Heart left ventricle (tissue), 16 donors: ENCODE results near the gene ZNF35. TPM values are rescaled to one million over a fixed set of nuclear protein-coding genes. Genes with fewer than 3 reads are reported as not detected.
A peak's percentile ranks its signal among the peaks of the same experiment; 100 is the strongest.

Experiments used
- ATAC-seq, 4 donors: fragments of 200-7000 bp; cut with Tn5 transposase; one replicate each; pipeline ENCODE4 v1.9.1; 2020 to 2022; ENCODE audit warnings: moderate library complexity in 4 of 4, mild to moderate bottlenecking in 3 of 4, moderate number of reproducible peaks in 1 of 4
- DNase-seq, 5 donors: peaks; one replicate each; pipeline ENCODE4 v3.0.0-alpha.2; 2020
- H3K27ac ChIP-seq, 12 donors: fragments of 200-600 bp; sonication (generic) in 4 of 12; one replicate each; pipeline versions ENCODE4 v1.5.0 to v1.8.0; 2016 to 2022; ENCODE audit warnings: mild to moderate bottlenecking in 2 of 12
- H3K27me3 ChIP-seq, 9 donors: fragments of 200-600 bp; sonication (generic) in 2 of 9; one replicate each; pipeline versions ENCODE4 v1.5.1 to v1.8.0; 2016 to 2022; ENCODE audit warnings: mild to moderate bottlenecking in 3 of 9
- H3K36me3 ChIP-seq, 9 donors: fragments of 200-600 bp; sonication (generic) in 2 of 9; one replicate each; pipeline versions ENCODE4 v1.5.0 to v1.8.0; 2018 to 2022; ENCODE audit warnings: mild to moderate bottlenecking in 2 of 9
- H3K4me1 ChIP-seq, 12 donors: fragments of 200-600 bp; sonication (generic) in 4 of 12; one replicate each; pipeline versions ENCODE4 v1.5.0 to v1.8.0; 2016 to 2022; ENCODE audit warnings: mild to moderate bottlenecking in 3 of 12
- H3K4me3 ChIP-seq, 12 donors: fragments of 200-600 bp; sonication (generic) in 4 of 12; one replicate each; pipeline versions ENCODE4 v1.5.0 to v1.8.0; 2017 to 2022; ENCODE audit warnings: mild to moderate bottlenecking in 9 of 12, moderate library complexity in 4 of 12
- H3K9me3 ChIP-seq, 12 donors: fragments of 200-600 bp; sonication (generic) in 4 of 12; one replicate each; pipeline versions ENCODE4 v1.5.0 to v1.8.0; 2016 to 2022; ENCODE audit warnings: mild to moderate bottlenecking in 1 of 12
- POLR2A ChIP-seq, 2 donors: fragments of 450-650 bp; IDR thresholded peaks; one replicate each; pipeline ENCODE4 v1.6.1; 2017; ENCODE audit warnings: antibody characterized with exemption in 2 of 2, mild to moderate bottlenecking in 2 of 2, moderate library complexity in 2 of 2
- WGBS, 4 donors: extraction: QIAGEN DNeasy Blood & Tissue Kit in 2 of 4; methylation state at CpG; one replicate each; pipeline versions ENCODE4 v1.1.5 to v1.1.7; 2013 to 2018; 5-methylcytosine and 5-hydroxymethylcytosine counted together
- intact Hi-C, 10 donors: fragments of 100-400 bp; cut with DNase I; formaldehyde crosslinking; loops; one replicate each; pipeline versions ENCODE4 v1.11.1 to v1.14.2; 2022
- polyA plus RNA-seq, 2 donors: library from polyadenylated mRNA; stranded (reverse); fragments of 200-250 nt; gene quantifications; one replicate each; pipeline ENCODE4 v1.2.3, GENCODE V29; 2013
- total RNA-seq, 9 donors: library from RNA; depleted of rRNA in 2 of 9; stranded (reverse); fragments of >200 nt in 2 of 9; fragmentation: NEBNext Ultra II Directional in 3 of 9; extraction: Animal tissue kit (Norgen Biotek cat#: 25700) in 3 of 9; gene quantifications; one replicate each; pipeline versions ENCODE4 v1.1.0 to v1.2.4, GENCODE V29; 2016 to 2023
- TF ChIP-seq, protein P1 (sequence below), 12 donors: fragments of 200-600 bp; sonication (generic) in 4 of 12; IDR thresholded peaks; one replicate each; pipeline versions ENCODE4 v1.5.0 to v1.8.0; 2018 to 2022; ENCODE audit warnings: antibody characterized with exemption in 12 of 12, mild to moderate bottlenecking in 5 of 12
- donor health status: ischemic (EF 13 %, LVEDD 7.1; RV severe dilation, severe dysfunction).
- donor health status: healthy with polysubstance abuse.
- donor health status: DM: no; HTN: yes; CAD: no.
- donor health status: DM: no; HTN: no; CAD: no.
- donor health status: ischemic (EF 25% LVEDD 6.9; RV normal size, moderate dysfunction).
- donor health status: ischemic (EF 25% LVEDD 5.7; RV mildly dilated, moderate dysfunction).
- donor health status: healthy.
- donor health status: DM: yes; HTN: yes; CAD: no.
- donor health status: ischemic (EF 35%, LVEDD 5.7; RV mildly dilated, moderate dysfunction).
- donor health status: nonischemic (EF 11% LVEDD 7.7; RV severe dilation, severe dysfunction).
- donor health status: DM: yes; HTN: yes; CAD: no.
- donor health status: PGD.
- donor health status: ischemic (EF 29% LVEDD 5.4; RV normal size, mild dysfunction).
- donor health status: nonischemic (EF 23%, LVEDD 6.1; RV moderate dilation, normal function).

The ZNF35 gene
- total and polyA plus RNA-seq, 11 donors = 3.6 to 14.6 (median 6.5) TPM

GRCh38 chr3:44624749-44625480 is 23.6 kb upstream of the ZNF35 start, which contains the start of gene ZNF197:
TSS of gene ZNF197 (plus strand) at chr3:44625036. CDS start at chr3:44629155, 4,119 bp downstream.
- peak in 1 of 2 donors; percentile 43 for TF ChIP-seq POLR2A (IDR thresholded peaks at IDR 0.05)
- TF ChIP-seq, protein P1, sequence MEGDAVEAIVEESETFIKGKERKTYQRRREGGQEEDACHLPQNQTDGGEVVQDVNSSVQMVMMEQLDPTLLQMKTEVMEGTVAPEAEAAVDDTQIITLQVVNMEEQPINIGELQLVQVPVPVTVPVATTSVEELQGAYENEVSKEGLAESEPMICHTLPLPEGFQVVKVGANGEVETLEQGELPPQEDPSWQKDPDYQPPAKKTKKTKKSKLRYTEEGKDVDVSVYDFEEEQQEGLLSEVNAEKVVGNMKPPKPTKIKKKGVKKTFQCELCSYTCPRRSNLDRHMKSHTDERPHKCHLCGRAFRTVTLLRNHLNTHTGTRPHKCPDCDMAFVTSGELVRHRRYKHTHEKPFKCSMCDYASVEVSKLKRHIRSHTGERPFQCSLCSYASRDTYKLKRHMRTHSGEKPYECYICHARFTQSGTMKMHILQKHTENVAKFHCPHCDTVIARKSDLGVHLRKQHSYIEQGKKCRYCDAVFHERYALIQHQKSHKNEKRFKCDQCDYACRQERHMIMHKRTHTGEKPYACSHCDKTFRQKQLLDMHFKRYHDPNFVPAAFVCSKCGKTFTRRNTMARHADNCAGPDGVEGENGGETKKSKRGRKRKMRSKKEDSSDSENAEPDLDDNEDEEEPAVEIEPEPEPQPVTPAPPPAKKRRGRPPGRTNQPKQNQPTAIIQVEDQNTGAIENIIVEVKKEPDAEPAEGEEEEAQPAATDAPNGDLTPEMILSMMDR (IDR thresholded peaks at IDR 0.05) = peak in 4 of 12 donors; percentile 11 to 52 (median 38)
- peak; percentile 95 to 99 (median 98) for ATAC-seq
- 0 to 1% (median 1%) methylated on average over 21 to 47 of the region's 47 CpGs for WGBS, 4 donors
- Histone ChIP-seq H3K9me3 (no peaks in the 10 kb centered on the region), H3K27me3 (no peaks in the 10 kb centered on the region), H3K4me1 (peaks cover 0 to 41% (median 25%) of the 10 kb centered on the region in 12 donors), H3K36me3 (peaks cover 0 to 14% (median 9%) of the 10 kb centered on the region in 9 donors), H3K27ac (peak within 1 kb of the TSS; percentile 75 to 97 (median 93)), H3K4me3 (peak within 1 kb of the TSS; percentile 70 to 96 (median 92))
- intact Hi-C loops = loop anchor here in 3 of 10 donors (1.0 to 10.0 kb wide), 5 partner anchors 87 to 300 kb away; partner anchors contain the start of genes TCAIM (in 1 of the 3) and ZNF502 (in 1 of the 3)
- DNase-seq = peak; percentile 89 to 93 (median 90)

DNA sequence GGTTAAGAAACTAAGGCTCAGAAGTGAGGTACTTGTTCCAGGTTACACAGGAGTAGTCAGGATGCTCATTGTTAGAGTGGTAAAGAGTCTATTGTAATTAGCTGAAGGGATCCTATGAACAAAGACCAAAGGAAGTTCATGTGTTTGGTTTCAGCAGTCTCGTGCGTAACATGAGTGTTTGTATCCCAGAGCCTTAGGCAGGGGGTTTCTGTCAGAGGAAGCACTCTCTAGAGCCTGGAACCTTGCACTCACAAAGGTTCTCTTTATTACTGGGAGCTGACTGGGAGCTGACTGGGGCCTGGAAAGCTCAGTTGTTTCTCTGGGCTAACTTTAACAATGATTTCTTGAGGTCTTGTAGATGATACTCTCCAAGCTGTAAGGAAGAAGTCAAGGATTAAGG is 19.8 kb upstream of the ZNF35 start:
- 81 to 89% (median 88%) methylated on average over 2 of the region's 2 CpGs for WGBS, 4 donors
- no peak for DNase-seq

GRCh38 chr3:44632193-44632592 is 16.3 kb upstream of the ZNF35 start:
- Histone ChIP-seq H3K27me3 (no peaks in the 10 kb centered on the region), H3K4me3 (no peak overlapping the region), H3K36me3 (peaks cover 0 to 84% (median 79%) of the 10 kb centered on the region in 9 donors), H3K4me1 (peaks cover 0 to 11% (median 4%) of the 10 kb centered on the region in 12 donors), H3K9me3 (peaks cover 0 to 9% (median 0%) of the 10 kb centered on the region in 12 donors), H3K27ac (no peak overlapping the region)
- TF ChIP-seq POLR2A (IDR thresholded peaks at IDR 0.05) = no peak
- TF ChIP-seq, protein P1 (IDR thresholded peaks at IDR 0.05) = no peak
- DNase-seq = no peak
- ATAC-seq = no peak
- intact Hi-C loops = no loop called here
- 66 to 76% (median 71%) methylated on average over 3 of the region's 3 CpGs for WGBS, 4 donors

More for the DNA sequence above, 19.8 kb upstream of the ZNF35 start:
- intact Hi-C loops = loop anchor here in 3 of 10 donors (10.0 kb wide), 3 partner anchors 94 to 304 kb away; partner anchors contain the start of gene TCAIM (in 1 of the 3)
- Histone ChIP-seq H3K27me3 (no peaks in the 10 kb centered on the region), H3K36me3 (peaks cover 0 to 49% (median 46%) of the 10 kb centered on the region in 9 donors), H3K27ac (no peak overlapping the region), H3K4me1 (peaks cover 0 to 37% (median 23%) of the 10 kb centered on the region in 12 donors), H3K4me3 (no peak overlapping the region), H3K9me3 (no peaks in the 10 kb centered on the region)
- ATAC-seq = no peak
- TF ChIP-seq, protein P1 (IDR thresholded peaks at IDR 0.05) = no peak
- no peak for TF ChIP-seq POLR2A (IDR thresholded peaks at IDR 0.05)

DNA sequence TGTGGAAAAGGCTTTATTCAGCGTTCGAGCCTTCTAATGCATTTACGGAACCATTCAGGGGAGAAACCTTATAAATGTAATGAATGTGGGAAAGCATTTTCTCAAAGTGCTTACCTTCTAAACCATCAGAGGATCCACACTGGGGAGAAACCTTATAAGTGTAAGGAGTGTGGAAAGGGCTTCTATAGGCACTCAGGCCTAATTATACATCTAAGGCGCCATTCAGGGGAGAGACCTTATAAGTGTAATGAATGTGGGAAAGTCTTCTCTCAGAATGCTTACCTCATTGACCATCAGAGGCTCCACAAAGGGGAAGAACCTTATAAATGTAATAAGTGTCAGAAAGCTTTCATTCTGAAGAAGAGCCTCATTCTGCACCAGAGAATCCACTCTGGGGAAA is 6.2 kb upstream of the ZNF35 start:
- peaks cover 0 to 95% (median 21%) of the 10 kb centered on the region in 12 donors for H3K9me3 ChIP-seq
- peaks cover 0 to 66% (median 61%) of the 10 kb centered on the region in 9 donors for H3K36me3 ChIP-seq
- H3K27ac ChIP-seq = no peak overlapping the region
- ATAC-seq = no peak
- no peak for DNase-seq
- WGBS, 4 donors = 97 to 99% (median 98%) methylated on average over 4 of the region's 4 CpGs
- no peaks in the 10 kb centered on the region for H3K27me3 ChIP-seq
- no peak overlapping the region for H3K4me3 ChIP-seq
- no peak for TF ChIP-seq POLR2A (IDR thresholded peaks at IDR 0.05)
- TF ChIP-seq, protein P1 (IDR thresholded peaks at IDR 0.05) = no peak
- intact Hi-C loops = loop anchor here in 1 of 10 donors (10.0 kb wide), 1 partner anchor 308 kb away; the partner anchor contains the start of gene TCAIM
- H3K4me1 ChIP-seq = no peaks in the 10 kb centered on the region
